ENCODE data around the gene NRXN2. TPM values are rescaled to one million over a fixed set of nuclear protein-coding genes. Genes with fewer than 3 reads are reported as not detected.

The NRXN2 gene
- total and polyA plus RNA-seq, 2 donors (not counting 3 experiments of a cell fraction or from before 2014, with no cell fraction given), result not detected

DNA sequence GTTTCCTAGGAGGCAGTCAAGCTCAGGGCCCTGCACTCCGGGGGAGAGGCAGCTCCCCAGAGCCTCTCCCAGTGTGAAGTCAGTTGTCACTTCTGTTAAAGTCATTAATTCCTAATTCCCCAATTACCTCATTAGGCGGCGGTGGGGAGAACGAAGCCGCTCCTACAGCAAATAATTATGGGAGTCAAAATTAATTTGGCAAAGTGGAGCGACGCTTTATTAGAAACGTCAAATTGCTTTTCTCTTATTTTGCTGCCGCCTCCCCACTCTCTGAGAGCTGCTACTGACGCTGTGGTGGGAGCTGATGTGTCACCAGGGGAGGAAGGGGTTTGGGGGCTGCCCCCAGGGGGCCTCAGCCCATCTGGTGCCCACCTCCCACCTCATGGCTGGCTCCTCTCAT is 90.3 kb downstream of the NRXN2 start:
- Histone ChIP-seq H3K36me3 (ENCODE audit: control insufficient read depth in 2 of 2, extremely low read depth in 1 of 2, insufficient read depth in 2 of 2, low read length in 2 of 2) (no peaks in the 10 kb centered on the region), H4K20me1 (replicated peaks; ENCODE audit: control insufficient read depth, extremely low read depth, insufficient read depth, low read length) (no peaks in the 10 kb centered on the region), H3K4me3 (replicated peaks in 1 of 3; ENCODE audit: insufficient read depth in 1 of 3, low read depth in 1 of 3, low read length in 3 of 3) (no peak overlapping the region), H3K9me1 (replicated peaks; ENCODE audit: control insufficient read depth, extremely low read depth, insufficient read depth, low read length) (no peaks in the 10 kb centered on the region), H3K4me1 (ENCODE audit: control insufficient read depth, extremely low read depth, insufficient read depth, low read length) (no peaks in the 10 kb centered on the region), H3K27ac (ENCODE audit: insufficient read depth, low read depth, low read length) (no peak overlapping the region), H3K9me3 (replicated peaks; ENCODE audit: control insufficient read depth, insufficient read depth, low read length) (no peaks in the 10 kb centered on the region), H3K79me2 (ENCODE audit: control insufficient read depth, insufficient read depth, low read length) (no peaks in the 10 kb centered on the region), H3K4me2 (ENCODE audit: insufficient read depth, low read length) (no peak overlapping the region), H3K9ac (replicated peaks; ENCODE audit: extremely low read depth, insufficient read depth, low read length) (no peak overlapping the region), H3K27me3 (ENCODE audit: control insufficient read depth in 2 of 2, insufficient read depth in 2 of 2, low read length in 2 of 2) (peaks cover 3 to 9% of the 10 kb centered on the region in 2 experiments), H2AFZ (ENCODE audit: low read depth, low read length) (no peak overlapping the region)
- dilution Hi-C loops (cut with MboI; ENCODE audit: extremely low pct_ligation_motif_present, low sequenced_read_pairs), result loop anchor here (25.0 kb wide), 1 partner anchor 120 kb away; no protein-coding TSS in a partner anchor
- FAIRE-seq (no peak), DNase-seq (ENCODE audit: low read depth, low spot score) (no peak)
- TF ChIP-seq, protein P1, sequence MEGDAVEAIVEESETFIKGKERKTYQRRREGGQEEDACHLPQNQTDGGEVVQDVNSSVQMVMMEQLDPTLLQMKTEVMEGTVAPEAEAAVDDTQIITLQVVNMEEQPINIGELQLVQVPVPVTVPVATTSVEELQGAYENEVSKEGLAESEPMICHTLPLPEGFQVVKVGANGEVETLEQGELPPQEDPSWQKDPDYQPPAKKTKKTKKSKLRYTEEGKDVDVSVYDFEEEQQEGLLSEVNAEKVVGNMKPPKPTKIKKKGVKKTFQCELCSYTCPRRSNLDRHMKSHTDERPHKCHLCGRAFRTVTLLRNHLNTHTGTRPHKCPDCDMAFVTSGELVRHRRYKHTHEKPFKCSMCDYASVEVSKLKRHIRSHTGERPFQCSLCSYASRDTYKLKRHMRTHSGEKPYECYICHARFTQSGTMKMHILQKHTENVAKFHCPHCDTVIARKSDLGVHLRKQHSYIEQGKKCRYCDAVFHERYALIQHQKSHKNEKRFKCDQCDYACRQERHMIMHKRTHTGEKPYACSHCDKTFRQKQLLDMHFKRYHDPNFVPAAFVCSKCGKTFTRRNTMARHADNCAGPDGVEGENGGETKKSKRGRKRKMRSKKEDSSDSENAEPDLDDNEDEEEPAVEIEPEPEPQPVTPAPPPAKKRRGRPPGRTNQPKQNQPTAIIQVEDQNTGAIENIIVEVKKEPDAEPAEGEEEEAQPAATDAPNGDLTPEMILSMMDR (IDR thresholded peaks at IDR 0.05; ENCODE audit: extremely low read depth in 1 of 2, insufficient read depth in 1 of 2, low read depth in 1 of 2, low read length in 2 of 2), result no peak
- TF ChIP-seq MYC (IDR thresholded peaks at IDR 0.05; ENCODE audit: low read depth, low read length), result no peak
- TF ChIP-seq FOS (IDR thresholded peaks at IDR 0.05; ENCODE audit: borderline replicate concordance, insufficient read depth, low read length), result no peak
- TF ChIP-seq GATA2 (IDR thresholded peaks at IDR 0.05; ENCODE audit: insufficient read depth, insufficient read length, low read depth, low read length), result no peak
- no peak for TF ChIP-seq JUN (IDR thresholded peaks at IDR 0.05; ENCODE audit: borderline replicate concordance, insufficient read depth, insufficient read length, low read depth)
- no peak for TF ChIP-seq POLR2A (IDR thresholded peaks at IDR 0.05; ENCODE audit: low read depth, low read length)
- no peak for TF ChIP-seq POLR2AphosphoS5 (IDR thresholded peaks at IDR 0.05; ENCODE audit: insufficient read depth, low read depth, low read length)
- TF ChIP-seq, protein P2, sequence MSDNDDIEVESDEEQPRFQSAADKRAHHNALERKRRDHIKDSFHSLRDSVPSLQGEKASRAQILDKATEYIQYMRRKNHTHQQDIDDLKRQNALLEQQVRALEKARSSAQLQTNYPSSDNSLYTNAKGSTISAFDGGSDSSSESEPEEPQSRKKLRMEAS (IDR thresholded peaks at IDR 0.05; ENCODE audit: insufficient read depth, insufficient read length), result no peak
- TF ChIP-seq EZH2 (IDR thresholded peaks at IDR 0.05; ENCODE audit: borderline replicate concordance, low read depth, low read length, severe bottlenecking), result no peak
- ChIA-PET CTCF (interaction anchor here (1.2 kb wide), 1 partner anchor 183 kb away, joined by 3 read pairs; no protein-coding TSS in a partner anchor), POLR2A (no interaction called here)
- intact Hi-C loops (cut with micrococcal nuclease), result no loop called here
- BruUV-seq (replicated peaks), result no TSS peak

Measured in endothelial cell of umbilical vein (primary cell).